A673 (cell line): ENCODE measurements around the gene MITF.

Source experiments
- EZH2 ChIP-seq: fragments of 200-600 bp; sonication (generic); IDR thresholded peaks from 2 replicates; pipeline ENCODE4 v1.6.1; 2017; ENCODE audit warnings: borderline replicate concordance, low read depth, mild to moderate bottlenecking, mixed read lengths, antibody characterized with exemption, low read length; ENCODE audit not compliant: poor library complexity, severe bottlenecking
- TF ChIP-seq, protein P1 (sequence below): fragments of 300-800, 200-600 bp; sonication (generic); conservative IDR thresholded peaks from 2 replicates; pipeline ENCODE4 v1.5.1; 2017; ENCODE audit warnings: low read depth, mild to moderate bottlenecking, antibody characterized with exemption, low read length, moderate library complexity, mixed read lengths

DNA sequence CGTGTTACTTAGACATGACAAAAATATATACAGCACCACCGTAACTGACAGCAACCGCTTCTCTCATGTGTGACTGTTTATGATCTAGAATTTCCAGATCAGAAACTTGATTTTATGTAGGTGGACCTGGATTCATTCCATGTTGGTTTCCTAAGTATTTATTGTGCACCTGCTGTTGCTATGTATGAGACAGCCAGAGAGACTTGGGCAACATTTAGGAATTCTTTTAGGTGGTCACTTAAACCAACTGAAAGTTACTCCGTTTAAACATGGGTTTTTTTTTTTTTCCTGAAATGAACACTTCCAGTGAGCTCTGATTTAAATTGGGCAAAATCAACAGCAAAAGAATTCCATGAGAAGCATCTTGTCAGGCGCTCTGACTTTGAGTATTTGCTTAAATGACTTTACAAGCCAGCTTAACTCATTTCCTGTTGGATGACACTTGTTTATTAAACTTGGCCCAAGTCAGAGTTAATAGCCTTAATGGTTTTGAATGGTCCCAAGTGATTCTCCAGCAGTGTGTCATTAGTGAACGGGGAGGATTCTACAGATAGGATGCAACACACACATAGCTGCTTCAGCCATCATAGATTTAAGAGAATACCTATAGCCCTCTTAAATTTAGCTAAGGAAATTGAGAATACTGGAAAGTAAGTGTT is 31.8 kb downstream of the MITF start:
- no peak for TF ChIP-seq EZH2
- TF ChIP-seq, protein P1, sequence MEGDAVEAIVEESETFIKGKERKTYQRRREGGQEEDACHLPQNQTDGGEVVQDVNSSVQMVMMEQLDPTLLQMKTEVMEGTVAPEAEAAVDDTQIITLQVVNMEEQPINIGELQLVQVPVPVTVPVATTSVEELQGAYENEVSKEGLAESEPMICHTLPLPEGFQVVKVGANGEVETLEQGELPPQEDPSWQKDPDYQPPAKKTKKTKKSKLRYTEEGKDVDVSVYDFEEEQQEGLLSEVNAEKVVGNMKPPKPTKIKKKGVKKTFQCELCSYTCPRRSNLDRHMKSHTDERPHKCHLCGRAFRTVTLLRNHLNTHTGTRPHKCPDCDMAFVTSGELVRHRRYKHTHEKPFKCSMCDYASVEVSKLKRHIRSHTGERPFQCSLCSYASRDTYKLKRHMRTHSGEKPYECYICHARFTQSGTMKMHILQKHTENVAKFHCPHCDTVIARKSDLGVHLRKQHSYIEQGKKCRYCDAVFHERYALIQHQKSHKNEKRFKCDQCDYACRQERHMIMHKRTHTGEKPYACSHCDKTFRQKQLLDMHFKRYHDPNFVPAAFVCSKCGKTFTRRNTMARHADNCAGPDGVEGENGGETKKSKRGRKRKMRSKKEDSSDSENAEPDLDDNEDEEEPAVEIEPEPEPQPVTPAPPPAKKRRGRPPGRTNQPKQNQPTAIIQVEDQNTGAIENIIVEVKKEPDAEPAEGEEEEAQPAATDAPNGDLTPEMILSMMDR = no peak
